Muscle layer of colon (tissue), 2 donors: Measurements from ENCODE around the gene CDH5.

Experiments
- H3K27ac ChIP-seq: one replicate; pipeline ENCODE4 v1.7.0; 2013; ENCODE audit warnings: low read depth, mild to moderate bottlenecking, low read length, moderate library complexity
- H3K27me3 ChIP-seq, 2 donors: one replicate each; pipeline ENCODE4 v1.7.0; 2013; ENCODE audit warnings: low read length in 2 of 2, mild to moderate bottlenecking in 2 of 2; ENCODE audit not compliant: insufficient read depth in 2 of 2, control insufficient read depth in 1 of 2
- H3K36me3 ChIP-seq: one replicate; pipeline ENCODE4 v1.7.0; 2013; ENCODE audit warnings: mild to moderate bottlenecking, low read length; ENCODE audit not compliant: insufficient read depth
- H3K4me1 ChIP-seq: one replicate; pipeline ENCODE4 v1.7.0; 2013; ENCODE audit warnings: mild to moderate bottlenecking, low read length; ENCODE audit not compliant: insufficient read depth
- H3K4me3 ChIP-seq, 2 donors: one replicate each; pipeline ENCODE4 v1.7.0; 2013; ENCODE audit warnings: low read length in 2 of 2, low read depth in 1 of 2, mild to moderate bottlenecking in 1 of 2, moderate library complexity in 1 of 2
- H3K9ac ChIP-seq: one replicate; pipeline ENCODE4 v1.7.0; 2013; ENCODE audit warnings: low read length
- H3K9me3 ChIP-seq: one replicate; pipeline ENCODE4 v1.7.0; 2013; ENCODE audit warnings: mild to moderate bottlenecking, low read length
- donor health status: abdominal sarcoma.
- donor health status: Adenocarcinoma of cecum.

CDH5 gene

GRCh38 chr16:66367968-66368891, 1.7 kb downstream of the CDH5 start:
- Histone ChIP-seq H3K4me3 (peak overlapping the region in 1 of 2 donors; percentile 18), H3K36me3 (no peaks in the 10 kb centered on the region), H3K9ac (no peak overlapping the region), H3K4me1 (peaks cover 17% of the 10 kb centered on the region), H3K27me3 (no peaks in the 10 kb centered on the region), H3K9me3 (no peaks in the 10 kb centered on the region), H3K27ac (no peak overlapping the region)

- Histone ChIP-seq H3K36me3 (no peaks in the 10 kb centered on the region), H3K27me3 (no peaks in the 10 kb centered on the region), H3K9me3 (no peaks in the 10 kb centered on the region), H3K9ac (no peak overlapping the region), H3K4me1 (peaks cover 17% of the 10 kb centered on the region), H3K4me3 (no peak overlapping the region), H3K27ac (no peak overlapping the region)
Observed at GRCh38 chr16:66369055-66369592, 2.6 kb downstream of the CDH5 start.

GRCh38 chr16:66370786-66371684, 4.5 kb downstream of the CDH5 start:
- H3K9ac ChIP-seq, result no peak overlapping the region
- H3K9me3 ChIP-seq, result no peaks in the 10 kb centered on the region

GRCh38 chr16:66372078-66372897, 5.8 kb downstream of the CDH5 start:
- no peak overlapping the region for H3K27ac ChIP-seq
- no peaks in the 10 kb centered on the region for H3K36me3 ChIP-seq
- no peaks in the 10 kb centered on the region for H3K9me3 ChIP-seq
- H3K9ac ChIP-seq, result no peak overlapping the region
- no peaks in the 10 kb centered on the region for H3K27me3 ChIP-seq
- no peaks in the 10 kb centered on the region for H3K4me1 ChIP-seq
- no peak overlapping the region for H3K4me3 ChIP-seq

More at GRCh38 chr16:66370786-66371684, 4.5 kb downstream of the CDH5 start:
- Histone ChIP-seq H3K27ac (no peak overlapping the region), H3K36me3 (no peaks in the 10 kb centered on the region), H3K4me3 (no peak overlapping the region), H3K4me1 (peaks cover 5% of the 10 kb centered on the region), H3K27me3 (no peaks in the 10 kb centered on the region)

- H3K27me3 ChIP-seq, result no peaks in the 10 kb centered on the region
- no peaks in the 10 kb centered on the region for H3K9me3 ChIP-seq
- no peak overlapping the region for H3K9ac ChIP-seq
- no peaks in the 10 kb centered on the region for H3K4me1 ChIP-seq
- no peak overlapping the region for H3K27ac ChIP-seq
- no peak overlapping the region for H3K4me3 ChIP-seq
- no peaks in the 10 kb centered on the region for H3K36me3 ChIP-seq
Observed at GRCh38 chr16:66372898-66373155, 6.3 kb downstream of the CDH5 start.

GRCh38 chr16:66373667-66374066, 7.2 kb downstream of the CDH5 start:
- Histone ChIP-seq H3K9ac (no peak overlapping the region), H3K4me1 (no peaks in the 10 kb centered on the region), H3K27me3 (no peaks in the 10 kb centered on the region), H3K4me3 (no peak overlapping the region), H3K9me3 (no peaks in the 10 kb centered on the region), H3K27ac (no peak overlapping the region), H3K36me3 (no peaks in the 10 kb centered on the region)

- no peaks in the 10 kb centered on the region for H3K9me3 ChIP-seq
- H3K4me3 ChIP-seq, result no peak overlapping the region
- no peaks in the 10 kb centered on the region for H3K36me3 ChIP-seq
- no peak overlapping the region for H3K9ac ChIP-seq
- no peaks in the 10 kb centered on the region for H3K4me1 ChIP-seq
- H3K27me3 ChIP-seq, result no peaks in the 10 kb centered on the region
- H3K27ac ChIP-seq, result no peak overlapping the region
Observed at GRCh38 chr16:66374176-66374575, 7.7 kb downstream of the CDH5 start.

- no peaks in the 10 kb centered on the region for H3K36me3 ChIP-seq
- no peaks in the 10 kb centered on the region for H3K4me1 ChIP-seq
- H3K4me3 ChIP-seq, result no peak overlapping the region
- no peaks in the 10 kb centered on the region for H3K27me3 ChIP-seq
- no peak overlapping the region for H3K9ac ChIP-seq
- no peaks in the 10 kb centered on the region for H3K9me3 ChIP-seq
- no peak overlapping the region for H3K27ac ChIP-seq
Observed at GRCh38 chr16:66375451-66375850, 9.0 kb downstream of the CDH5 start.

- no peak overlapping the region for H3K9ac ChIP-seq
- no peaks in the 10 kb centered on the region for H3K36me3 ChIP-seq
- H3K27ac ChIP-seq, result no peak overlapping the region
- no peaks in the 10 kb centered on the region for H3K9me3 ChIP-seq
- H3K27me3 ChIP-seq, result no peaks in the 10 kb centered on the region
- H3K4me1 ChIP-seq, result no peaks in the 10 kb centered on the region
- H3K4me3 ChIP-seq, result no peak overlapping the region
Observed at GRCh38 chr16:66376114-66376513, 9.6 kb downstream of the CDH5 start.

GRCh38 chr16:66376577-66377305, 10.2 kb downstream of the CDH5 start:
- no peaks in the 10 kb centered on the region for H3K4me1 ChIP-seq
- no peaks in the 10 kb centered on the region for H3K36me3 ChIP-seq
- no peaks in the 10 kb centered on the region for H3K9me3 ChIP-seq
- no peaks in the 10 kb centered on the region for H3K27me3 ChIP-seq
- no peak overlapping the region for H3K9ac ChIP-seq
- H3K4me3 ChIP-seq, result no peak overlapping the region
- H3K27ac ChIP-seq, result no peak overlapping the region
